ENCODE measurements around the gene TMEM88.
A peak's percentile ranks its signal among the peaks of the same experiment; 100 is the strongest.

The TMEM88 gene

GRCh38 chr17:7887038-7887481, 32.2 kb downstream of the TMEM88 start:
- no peak for DNase-seq

- DNase-seq = peak; percentile 58 to 74 (median 73)
Observed at GRCh38 chr17:7887482-7888183, 32.8 kb downstream of the TMEM88 start.

GRCh38 chr17:7888184-7888920, 33.5 kb downstream of the TMEM88 start, which contains the start of gene CHD3:
Gene CHD3 (plus strand): TSS chr17:7888789. CDS start chr17:7889001, 212 bp downstream.
- DNase-seq = peak in 3 of 4 experiments; percentile 22 to 32 (median 30)

- DNase-seq = no peak
Observed at GRCh38 chr17:7889166-7889955, 34.5 kb downstream of the TMEM88 start.

GRCh38 chr17:7893187-7893880, 38.5 kb downstream of the TMEM88 start:
- DNase-seq = no peak

GRCh38 chr17:7894226-7894625, 39.4 kb downstream of the TMEM88 start:
- DNase-seq = no peak

GRCh38 chr17:7894866-7895265, 40.0 kb downstream of the TMEM88 start:
- DNase-seq = no peak

- no peak for DNase-seq
Observed at GRCh38 chr17:7897090-7897489, 42.2 kb downstream of the TMEM88 start.

- DNase-seq = no peak
Observed at GRCh38 chr17:7897773-7898172, 42.9 kb downstream of the TMEM88 start.

GRCh38 chr17:7903154-7904103, 48.6 kb downstream of the TMEM88 start:
- DNase-seq = no peak
